Muscle of leg (tissue), 11 donors: ENCODE data around the gene SLU7. TPM values are rescaled to one million over a fixed set of nuclear protein-coding genes. Genes with fewer than 3 reads are reported as not detected.

Experiments
- DNase-seq: peaks from one replicate; pipeline ENCODE4 v3.0.0; 2013
- H3K27ac ChIP-seq: one replicate; pipeline ENCODE4 v1.5.1; 2013; ENCODE audit warnings: mild to moderate bottlenecking, low read length, control low read depth
- H3K27me3 ChIP-seq: one replicate; pipeline ENCODE4 v1.6.1; 2013; ENCODE audit warnings: low read length; ENCODE audit not compliant: control insufficient read depth, insufficient read depth
- H3K36me3 ChIP-seq: one replicate; pipeline ENCODE4 v1.6.1; 2013; ENCODE audit warnings: low read length; ENCODE audit not compliant: control insufficient read depth, insufficient read depth
- H3K4me1 ChIP-seq: one replicate; pipeline ENCODE4 v1.6.1; 2013; ENCODE audit warnings: low read length; ENCODE audit not compliant: control insufficient read depth, insufficient read depth
- H3K4me3 ChIP-seq: one replicate; pipeline ENCODE4 v1.5.1; 2013; ENCODE audit warnings: low read length, control low read depth
- H3K9me3 ChIP-seq: replicated peaks from 2 replicates; pipeline ENCODE4 v1.6.1; 2013; ENCODE audit warnings: low read depth, low read length; ENCODE audit not compliant: control insufficient read depth
- whole genome bisulfite sequencing: methylation state at CpG from one replicate; pipeline ENCODE4 v1.1.5; 2013; ENCODE audit warnings: missing lambda C conversion rate; ENCODE audit not compliant: insufficient coverage; 5-methylcytosine and 5-hydroxymethylcytosine counted together
- polyA plus RNA-seq, 8 donors: library from polyadenylated mRNA; unstranded; fragments of 120-200 nt; gene quantifications; one replicate each; pipeline versions ENCODE4 v1.2.1 to v1.2.3, GENCODE V29; 2013; ENCODE audit warnings: inconsistent platforms in 1 of 8, low replicate concordance in 1 of 8; ENCODE audit not compliant: insufficient read length in 8 of 8, insufficient read depth in 1 of 8
- total RNA-seq: library from RNA; stranded (reverse); fragments of 120-200 nt; gene quantifications from one replicate; pipeline ENCODE4 v1.2.4, GENCODE V29; 2013

SLU7 gene
- total and polyA plus RNA-seq, 9 donors: 28.3 to 49.3 (median 37.1) TPM

GRCh38 chr5:160451281-160451680 is 32.4 kb upstream of the SLU7 start:
- H3K27me3 ChIP-seq: no peaks in the 10 kb centered on the region
- no peak overlapping the region for H3K27ac ChIP-seq
- H3K36me3 ChIP-seq: no peaks in the 10 kb centered on the region
- H3K4me3 ChIP-seq: no peak overlapping the region
- 100% methylated on average over 2 of the region's 2 CpGs for WGBS
- no peaks in the 10 kb centered on the region for H3K4me1 ChIP-seq
- DNase-seq: no peak
- H3K9me3 ChIP-seq: no peaks in the 10 kb centered on the region

DNA sequence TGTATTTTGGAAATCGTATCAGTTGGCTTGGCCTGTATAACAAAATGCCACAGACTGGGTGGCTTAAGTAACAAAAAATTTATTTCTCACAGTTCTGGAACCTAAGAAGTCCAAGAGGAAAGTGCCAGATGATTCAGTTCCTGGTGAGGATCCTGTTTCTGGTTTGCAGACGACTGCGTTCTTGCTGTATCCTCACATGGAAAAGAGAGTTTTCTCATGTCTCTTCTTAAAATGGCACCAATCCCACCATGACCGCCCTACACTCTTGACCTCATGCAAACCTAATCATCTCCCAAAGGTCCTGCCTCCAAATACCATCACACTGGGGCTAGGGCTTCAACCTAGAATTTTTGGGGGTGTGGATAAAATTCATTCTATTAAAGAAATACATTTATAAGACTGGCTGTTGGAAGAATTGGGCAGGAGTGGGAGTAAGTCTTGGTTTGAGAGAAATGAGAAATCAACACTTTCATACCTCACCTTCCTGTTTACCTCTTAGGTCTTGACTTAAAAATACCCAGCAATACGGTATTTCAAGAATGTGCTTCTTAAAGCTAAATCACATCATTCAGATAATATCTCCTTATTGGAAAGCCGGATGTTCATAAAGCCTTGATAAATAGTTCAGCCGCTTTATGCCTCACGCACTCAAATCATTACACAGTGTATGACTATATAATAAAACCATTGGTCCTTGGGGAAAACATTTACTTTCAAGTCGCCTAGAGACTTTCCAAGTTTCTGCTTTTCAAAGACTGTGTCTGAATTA is 31.5 kb upstream of the SLU7 start:
- no peaks in the 10 kb centered on the region for H3K4me1 ChIP-seq
- no peak overlapping the region for H3K27ac ChIP-seq
- no CpG with 5 or more reads among the region's 9 CpGs for WGBS
- no peak for DNase-seq
- no peaks in the 10 kb centered on the region for H3K9me3 ChIP-seq
- H3K4me3 ChIP-seq: no peak overlapping the region
- no peaks in the 10 kb centered on the region for H3K36me3 ChIP-seq
- no peaks in the 10 kb centered on the region for H3K27me3 ChIP-seq

- Histone ChIP-seq H3K27me3 (no peaks in the 10 kb centered on the region), H3K27ac (no peak overlapping the region), H3K4me3 (no peak overlapping the region), H3K9me3 (no peaks in the 10 kb centered on the region), H3K36me3 (no peaks in the 10 kb centered on the region), H3K4me1 (no peaks in the 10 kb centered on the region)
- DNase-seq: no peak
- no CpG with 5 or more reads among the region's 3 CpGs for WGBS
Observed at GRCh38 chr5:160449458-160449857, 30.6 kb upstream of the SLU7 start.

GRCh38 chr5:160448886-160449285 is 30.0 kb upstream of the SLU7 start:
- DNase-seq: no peak
- no CpG with 5 or more reads among the region's 1 CpG for WGBS

GRCh38 chr5:160445751-160446150 is 26.9 kb upstream of the SLU7 start:
- Histone ChIP-seq H3K4me3 (no peak overlapping the region), H3K36me3 (no peaks in the 10 kb centered on the region), H3K4me1 (no peaks in the 10 kb centered on the region), H3K27me3 (no peaks in the 10 kb centered on the region), H3K9me3 (no peaks in the 10 kb centered on the region), H3K27ac (no peak overlapping the region)
- DNase-seq: no peak

More at GRCh38 chr5:160448886-160449285, 30.0 kb upstream of the SLU7 start:
- Histone ChIP-seq H3K27ac (no peak overlapping the region), H3K27me3 (no peaks in the 10 kb centered on the region), H3K4me3 (no peak overlapping the region), H3K9me3 (no peaks in the 10 kb centered on the region), H3K36me3 (no peaks in the 10 kb centered on the region), H3K4me1 (no peaks in the 10 kb centered on the region)

DNA sequence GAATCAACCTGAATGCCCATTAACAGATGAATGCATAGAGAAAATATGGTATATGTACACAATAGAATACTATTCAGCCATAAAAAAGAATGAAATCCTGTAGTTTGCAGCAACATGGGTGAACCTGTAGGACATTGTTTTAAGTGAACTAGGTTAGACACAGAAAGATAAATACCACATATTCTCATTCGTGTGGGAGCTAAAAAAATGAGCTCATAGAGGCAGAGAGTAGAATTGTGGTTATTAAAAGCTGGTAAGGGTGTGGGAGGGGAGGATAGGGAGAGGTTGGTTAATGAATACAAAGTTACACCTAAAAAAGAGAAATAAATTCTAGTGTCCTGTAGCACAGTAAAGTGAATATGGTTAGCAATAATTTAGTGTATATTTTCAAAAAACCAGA is 26.3 kb upstream of the SLU7 start:
- Histone ChIP-seq H3K9me3 (no peaks in the 10 kb centered on the region), H3K4me3 (no peak overlapping the region), H3K4me1 (no peaks in the 10 kb centered on the region), H3K27ac (no peak overlapping the region), H3K27me3 (no peaks in the 10 kb centered on the region), H3K36me3 (no peaks in the 10 kb centered on the region)
- DNase-seq: no peak
- no CpG with 5 or more reads among the region's 1 CpG for WGBS

GRCh38 chr5:160444407-160444806 is 25.5 kb upstream of the SLU7 start:
- Histone ChIP-seq H3K27ac (no peak overlapping the region), H3K4me3 (no peak overlapping the region), H3K27me3 (no peaks in the 10 kb centered on the region), H3K36me3 (no peaks in the 10 kb centered on the region), H3K9me3 (no peaks in the 10 kb centered on the region), H3K4me1 (no peaks in the 10 kb centered on the region)
- no CpG with 5 or more reads among the region's 1 CpG for WGBS
- DNase-seq: no peak

- Histone ChIP-seq H3K27ac (no peak overlapping the region), H3K4me1 (peaks cover 8% of the 10 kb centered on the region), H3K36me3 (no peaks in the 10 kb centered on the region), H3K27me3 (no peaks in the 10 kb centered on the region), H3K4me3 (no peak overlapping the region), H3K9me3 (no peaks in the 10 kb centered on the region)
- DNase-seq: no peak
- WGBS: no CpG with 5 or more reads among the region's 4 CpGs
Observed at GRCh38 chr5:160442824-160443431, 24.0 kb upstream of the SLU7 start.

GRCh38 chr5:160441311-160441781 is 22.5 kb upstream of the SLU7 start:
- Histone ChIP-seq H3K9me3 (no peaks in the 10 kb centered on the region), H3K4me3 (no peak overlapping the region), H3K27ac (no peak overlapping the region), H3K4me1 (peaks cover 8% of the 10 kb centered on the region), H3K27me3 (no peaks in the 10 kb centered on the region), H3K36me3 (no peaks in the 10 kb centered on the region)
- no peak for DNase-seq
- WGBS: no CpG with 5 or more reads among the region's 1 CpG

- H3K4me1 ChIP-seq: peaks cover 8% of the 10 kb centered on the region
- H3K4me3 ChIP-seq: peak overlapping the region; percentile 45
- peak; percentile 85 for DNase-seq
- WGBS: no CpG with 5 or more reads among the region's 11 CpGs
- no peaks in the 10 kb centered on the region for H3K36me3 ChIP-seq
- no peaks in the 10 kb centered on the region for H3K9me3 ChIP-seq
- no peak overlapping the region for H3K27ac ChIP-seq
- H3K27me3 ChIP-seq: peaks cover 3% of the 10 kb centered on the region
Observed at GRCh38 chr5:160439205-160439600, 20.3 kb upstream of the SLU7 start.
